ENCODE results near the gene HOXA9.

GRCh38 chr7:27119412-27119911 is 45.9 kb downstream of the HOXA9 start:
- TF ChIP-seq RAD21 (IDR thresholded peaks at IDR 0.05; ENCODE audit: insufficient read depth, low read depth, low read length): no peak
- no peak for TF ChIP-seq EZH2 (IDR thresholded peaks at IDR 0.05; ENCODE audit: borderline replicate concordance, control insufficient read depth, low read depth, low read length)

Data from GM12878 (cell line).